GM21737 (cell line): ENCODE data around the gene BEX3.

Source experiments
- ATAC-seq: cut with Tn5 transposase; IDR thresholded peaks from one replicate; pipeline ENCODE4 v1.9.1; 2021; ENCODE audit warnings: mild to moderate bottlenecking, moderate library complexity; ENCODE audit not compliant: unreplicated experiment

Gene BEX3

DNA sequence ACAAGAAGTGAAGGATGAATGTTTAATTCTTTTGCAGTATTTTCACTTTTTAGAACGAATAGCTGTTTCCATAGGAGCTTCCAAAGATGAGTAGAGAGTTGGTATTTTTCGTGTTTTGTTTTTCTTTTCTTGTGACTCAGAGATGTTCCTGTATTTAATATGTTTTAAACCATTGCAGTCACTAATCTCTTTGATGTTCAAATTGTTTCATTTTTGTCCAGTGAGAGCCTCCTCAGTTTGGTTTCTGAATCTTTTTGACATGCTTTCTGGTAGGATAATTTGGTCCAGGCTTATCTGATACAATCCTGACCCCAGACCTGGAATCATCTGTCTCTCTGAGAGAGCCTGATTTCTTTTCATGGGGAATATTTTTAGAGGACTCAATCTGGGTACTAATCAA is 41.6 kb downstream of the BEX3 start:
- no peak for ATAC-seq

DNA sequence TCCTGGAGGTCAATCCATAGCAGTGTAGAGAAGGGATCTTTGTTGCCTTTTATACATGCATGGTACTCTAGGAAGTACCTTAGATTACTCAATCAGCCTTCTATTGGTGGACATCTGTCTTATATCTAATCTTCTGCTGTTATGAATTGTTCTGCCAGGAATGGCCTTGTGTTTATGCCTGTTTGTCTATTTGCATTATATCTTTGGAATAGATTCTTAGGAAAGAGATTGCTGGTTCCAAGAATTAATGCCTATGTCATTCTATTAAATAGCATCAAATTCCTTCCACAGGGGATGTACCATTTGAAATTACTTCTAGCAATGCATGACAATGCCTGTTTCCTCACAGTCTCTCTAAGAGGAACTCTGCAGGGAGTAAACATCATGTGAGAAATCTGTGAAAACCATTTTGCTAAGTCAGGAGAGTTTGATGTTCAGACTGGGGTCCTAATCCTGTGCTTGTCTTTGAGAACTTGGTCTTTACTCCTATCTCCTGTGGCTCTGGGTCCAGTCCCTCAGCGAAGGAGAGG is 42.5 kb downstream of the BEX3 start:
- no peak for ATAC-seq

GRCh38 chrX:103423955-103424638 is 47.8 kb downstream of the BEX3 start:
- no peak for ATAC-seq
